NCI-H128 (cell line): ENCODE results near the gene DNM1L.
A peak's percentile ranks its signal among the peaks of the same experiment; 100 is the strongest.

Source experiments
- DNase-seq: peaks from one replicate; lab custom pipeline; 2025; ENCODE audit not compliant: unreplicated experiment; lab: John Stamatoyannopoulos, UW

DNM1L gene

GRCh38 chr12:32679091-32679919 lies at the start of gene DNM1L:
DNM1L (plus strand) TSS chr12:32679301; CDS start chr12:32679364, 63 bp downstream.
- peak; percentile 96 for DNase-seq

GRCh38 chr12:32641287-32641901 lies 37.7 kb upstream of the DNM1L start:
- no peak for DNase-seq

GRCh38 chr12:32644431-32644830 lies 34.7 kb upstream of the DNM1L start:
- no peak for DNase-seq

- no peak for DNase-seq
These were observed 31.8 kb upstream of the DNM1L start for GRCh38 chr12:32647275-32647674.

GRCh38 chr12:32650508-32650907 lies 28.6 kb upstream of the DNM1L start:
- DNase-seq: no peak

- DNase-seq: no peak
These were observed 27.7 kb upstream of the DNM1L start for GRCh38 chr12:32651151-32651955.

GRCh38 chr12:32651956-32652210 lies 27.2 kb upstream of the DNM1L start:
- no peak for DNase-seq

GRCh38 chr12:32659908-32660440 lies 19.1 kb upstream of the DNM1L start:
- DNase-seq: no peak

- no peak for DNase-seq
These were observed 17.4 kb upstream of the DNM1L start for GRCh38 chr12:32661706-32662105.

- no peak for DNase-seq
These were observed 16.4 kb upstream of the DNM1L start for GRCh38 chr12:32662665-32663064.

- DNase-seq: no peak
These were observed 13.1 kb upstream of the DNM1L start for GRCh38 chr12:32666018-32666417.

- DNase-seq: no peak
These were observed 9.5 kb upstream of the DNM1L start for GRCh38 chr12:32669584-32669983.

GRCh38 chr12:32671930-32672780 lies 6.9 kb upstream of the DNM1L start:
- peak; percentile 61 for DNase-seq

- DNase-seq: no peak
These were observed 778 bp downstream of the DNM1L start for GRCh38 chr12:32679920-32680237.

- no peak for DNase-seq
These were observed 1.7 kb downstream of the DNM1L start for GRCh38 chr12:32680787-32681186.

- no peak for DNase-seq
These were observed 2.2 kb downstream of the DNM1L start for GRCh38 chr12:32681272-32681671.

- DNase-seq: no peak
These were observed 7.2 kb downstream of the DNM1L start for GRCh38 chr12:32686340-32686739.

GRCh38 chr12:32688786-32689185 lies 9.7 kb downstream of the DNM1L start:
- DNase-seq: no peak

- no peak for DNase-seq
These were observed 11.8 kb downstream of the DNM1L start for GRCh38 chr12:32690927-32691326.

GRCh38 chr12:32692358-32692757 lies 13.3 kb downstream of the DNM1L start:
- no peak for DNase-seq

GRCh38 chr12:32693036-32693435 lies 13.9 kb downstream of the DNM1L start:
- no peak for DNase-seq
